ENCODE data around the gene STUM.
"Not testable (repeated sequence)": the region's sequence is repeated elsewhere in the genome, so short reads cannot be mapped to it uniquely, and the experiment has no call there.

Gene STUM

DNA sequence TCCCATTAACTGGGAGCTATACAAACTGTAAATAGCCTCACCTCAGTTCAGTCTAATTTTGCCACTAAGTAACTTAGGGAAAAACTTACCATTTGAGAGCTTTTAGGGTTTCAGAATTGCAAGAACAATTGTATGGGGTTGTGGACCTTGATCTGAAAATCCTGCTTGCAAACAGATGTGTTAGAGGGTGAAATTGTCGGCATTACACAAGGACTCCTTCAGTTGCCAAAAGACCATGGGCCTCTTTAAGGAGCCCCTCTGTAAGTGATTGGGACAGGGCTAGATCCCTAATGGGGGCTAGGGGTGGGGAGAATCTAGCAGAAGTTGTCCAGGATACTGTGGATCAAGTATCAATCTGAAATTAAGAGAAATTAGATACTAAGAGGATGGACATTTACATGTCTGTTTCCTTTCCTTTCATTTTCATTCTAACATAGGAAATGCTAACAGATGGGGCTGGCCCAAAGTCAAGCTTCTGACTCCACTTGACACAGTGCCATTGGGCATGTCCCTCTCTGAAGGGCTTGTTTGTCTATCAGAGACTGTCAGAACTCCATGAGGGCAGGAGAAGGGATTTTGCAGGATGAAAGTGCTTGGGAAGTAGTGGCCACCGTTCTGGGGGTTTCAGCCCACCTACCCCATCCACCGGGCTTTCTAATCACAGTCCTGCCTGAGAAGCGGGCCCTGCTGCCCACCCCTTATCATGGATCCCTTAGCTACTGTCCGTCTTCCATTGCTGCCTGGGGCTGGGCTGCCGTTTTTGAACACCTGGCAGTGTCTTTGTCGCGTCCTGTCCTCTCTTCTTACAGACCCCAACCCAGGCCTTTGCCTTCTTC is 54.7 kb downstream of the STUM start:
- in situ Hi-C loops (cut with MboI; ENCODE audit: low sequenced_read_pairs): no loop called here

DNA sequence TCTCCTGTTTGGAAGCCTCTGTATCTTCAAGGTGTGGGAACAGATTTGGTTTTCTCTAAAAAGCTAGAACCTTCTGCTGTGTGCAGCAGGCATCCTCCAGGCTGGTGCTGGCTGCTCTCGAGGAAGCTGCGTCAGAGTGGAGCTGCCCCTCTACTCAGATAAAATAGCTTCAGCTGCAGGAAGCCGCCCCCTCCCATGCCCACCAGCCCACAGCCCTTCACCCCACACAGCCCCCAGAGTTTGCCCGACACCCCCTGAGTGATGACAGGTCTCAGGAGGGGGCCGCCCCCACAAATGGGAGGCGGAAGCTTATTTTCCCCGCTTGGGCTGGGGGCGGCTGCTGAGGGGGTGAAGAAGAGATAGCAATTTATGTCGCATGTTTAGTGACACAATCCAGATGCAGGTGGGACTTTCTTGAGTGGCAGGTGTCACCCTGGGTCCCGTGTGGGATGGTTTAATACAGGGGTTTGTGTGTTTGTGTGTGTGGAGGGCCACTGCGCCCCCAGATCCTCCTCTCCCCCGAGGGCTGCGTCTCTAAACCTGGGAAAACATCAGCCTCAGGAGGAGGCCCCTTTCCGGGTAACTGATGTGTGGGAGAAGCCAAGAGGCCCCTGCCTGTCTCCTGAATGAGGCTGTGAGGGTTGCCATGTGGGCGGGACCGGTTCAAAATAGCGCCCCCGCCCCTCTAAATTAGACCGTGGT is 55.4 kb downstream of the STUM start:
- in situ Hi-C loops (cut with MboI; ENCODE audit: low sequenced_read_pairs): no loop called here

DNA sequence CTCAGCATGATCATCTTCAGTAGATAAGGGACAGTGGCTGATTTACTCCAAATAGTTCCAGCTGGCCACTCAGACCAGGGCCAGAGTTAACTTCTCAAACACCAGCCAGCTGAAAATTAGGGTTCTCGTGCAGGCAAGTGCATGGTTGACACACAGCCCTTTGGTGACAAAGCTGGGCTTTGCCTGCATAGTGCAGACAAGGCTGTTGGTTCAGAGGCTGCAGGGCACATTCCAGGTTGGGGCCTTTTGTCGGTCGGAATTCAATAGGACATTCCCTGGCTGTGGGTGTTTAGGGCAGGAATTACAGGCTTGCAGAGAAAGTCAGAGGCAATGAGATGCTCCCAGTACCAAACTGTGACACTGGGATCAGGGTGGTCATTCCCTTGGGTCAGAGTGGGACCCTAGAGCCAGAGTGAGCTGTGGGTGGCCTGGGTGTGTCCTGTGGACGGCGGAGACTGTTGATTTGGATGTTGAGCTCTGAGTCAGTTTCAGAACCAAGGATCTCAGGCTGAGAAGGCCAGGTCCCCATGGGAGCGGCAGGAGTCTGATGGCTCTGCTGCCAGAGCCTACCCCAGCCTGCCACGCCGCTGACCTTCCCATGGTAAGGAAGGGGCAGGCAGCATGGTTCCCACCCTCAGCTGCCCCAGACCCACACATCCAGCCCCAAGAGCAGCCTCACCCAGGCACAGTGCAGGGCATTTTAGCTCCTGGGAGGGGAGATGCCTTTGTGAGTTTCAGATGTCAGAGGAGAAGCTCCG is 56.2 kb downstream of the STUM start:
- in situ Hi-C loops (cut with MboI; ENCODE audit: low sequenced_read_pairs): no loop called here

DNA sequence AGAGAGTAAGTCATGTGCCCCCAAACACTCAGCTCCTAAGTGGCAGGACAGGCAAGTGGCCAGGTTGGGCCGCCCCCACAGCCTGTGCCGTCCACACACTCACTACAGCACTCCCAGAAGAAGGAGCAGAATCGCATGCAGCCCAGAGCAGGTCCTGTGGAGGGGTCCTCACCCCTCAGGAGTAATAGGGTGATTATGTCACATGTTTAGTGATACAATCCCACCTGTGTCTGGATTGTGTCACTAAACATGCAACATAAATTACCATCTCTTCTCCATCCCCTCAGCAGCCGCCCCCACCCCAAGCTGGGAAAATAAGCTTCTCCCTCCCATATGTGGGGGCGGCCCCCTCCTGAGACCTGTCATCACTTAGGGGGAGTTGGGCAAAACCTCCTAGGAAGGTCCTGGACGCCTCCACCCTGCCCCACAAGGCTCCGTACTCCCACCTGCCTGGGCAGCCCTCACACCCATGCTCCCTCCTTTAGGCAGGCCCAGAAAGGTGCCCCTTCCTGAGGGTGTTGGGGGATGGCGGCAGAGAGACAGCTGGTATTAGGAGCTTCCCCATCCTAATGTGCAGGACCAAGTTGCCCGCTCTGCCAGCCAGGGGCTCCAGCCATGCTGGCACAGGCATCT is 56.9 kb downstream of the STUM start:
- in situ Hi-C loops (cut with MboI; ENCODE audit: low sequenced_read_pairs): no loop called here

DNA sequence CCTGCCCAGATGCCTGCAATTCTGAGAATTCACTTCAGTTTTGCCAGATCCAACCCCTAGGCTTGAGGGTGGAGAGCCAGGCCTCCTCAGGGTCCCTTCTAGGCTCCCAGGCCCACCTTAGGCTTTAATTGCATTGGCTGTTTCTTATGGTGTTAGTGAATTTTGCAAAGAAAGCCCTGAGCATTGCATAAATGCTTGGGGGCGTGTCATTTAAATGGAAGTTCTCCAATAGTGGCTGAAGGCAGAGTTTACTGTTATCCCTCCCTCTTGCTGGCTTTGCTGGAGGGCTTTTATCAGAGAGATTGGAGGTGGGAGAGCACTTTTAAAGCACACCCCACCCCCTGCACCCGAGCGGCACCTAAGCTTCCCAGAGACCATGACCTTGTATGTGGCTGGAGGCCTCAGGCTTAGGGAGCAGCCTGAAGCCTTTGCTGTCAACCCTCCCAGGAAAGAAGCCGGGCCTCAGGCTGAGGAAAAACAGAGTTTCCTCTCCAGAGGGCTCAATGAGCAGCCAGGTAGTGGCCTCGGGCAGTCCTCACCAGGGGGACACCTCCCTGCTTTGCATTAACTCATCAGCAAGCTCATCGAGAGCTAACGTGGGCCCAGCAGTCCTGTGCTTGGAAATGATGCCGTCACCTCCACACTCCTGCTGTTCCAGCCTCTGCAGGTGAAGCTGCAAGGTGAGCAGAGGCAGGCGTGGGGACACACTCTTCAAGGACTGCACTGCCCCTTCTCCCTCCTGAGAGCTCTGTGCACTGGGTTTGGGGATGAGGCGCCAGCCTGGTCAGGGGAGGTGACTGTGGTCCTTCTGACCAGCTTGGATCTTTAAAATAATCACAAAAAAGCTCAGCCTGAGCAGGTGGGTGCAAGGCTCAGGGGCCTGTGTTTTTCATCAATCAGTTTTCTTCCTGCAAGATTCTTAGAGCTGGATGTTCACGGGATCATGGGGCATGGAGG is 58.0 kb downstream of the STUM start:
- in situ Hi-C loops (cut with MboI; ENCODE audit: low sequenced_read_pairs): no loop called here

DNA sequence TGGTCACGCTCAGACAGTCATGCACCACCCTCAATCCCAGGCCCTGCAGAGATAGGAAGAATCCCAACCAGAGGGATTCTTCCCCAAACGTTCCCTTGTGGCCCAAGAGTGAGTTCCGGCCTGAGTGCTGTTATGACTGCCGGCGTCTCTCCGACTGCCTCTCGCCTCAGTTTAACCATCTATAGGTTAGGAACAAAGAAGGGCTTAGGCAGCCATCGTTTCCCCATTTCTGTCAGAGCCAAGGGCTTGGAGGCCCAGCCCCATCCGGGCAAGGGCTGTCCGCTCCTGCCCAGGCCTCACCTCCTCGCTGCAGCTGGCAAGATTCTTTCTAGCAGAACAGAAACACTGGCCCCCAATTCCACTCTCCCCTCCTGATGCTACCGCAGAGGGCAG is 58.7 kb downstream of the STUM start:
- in situ Hi-C loops (cut with MboI; ENCODE audit: low sequenced_read_pairs): no loop called here

DNA sequence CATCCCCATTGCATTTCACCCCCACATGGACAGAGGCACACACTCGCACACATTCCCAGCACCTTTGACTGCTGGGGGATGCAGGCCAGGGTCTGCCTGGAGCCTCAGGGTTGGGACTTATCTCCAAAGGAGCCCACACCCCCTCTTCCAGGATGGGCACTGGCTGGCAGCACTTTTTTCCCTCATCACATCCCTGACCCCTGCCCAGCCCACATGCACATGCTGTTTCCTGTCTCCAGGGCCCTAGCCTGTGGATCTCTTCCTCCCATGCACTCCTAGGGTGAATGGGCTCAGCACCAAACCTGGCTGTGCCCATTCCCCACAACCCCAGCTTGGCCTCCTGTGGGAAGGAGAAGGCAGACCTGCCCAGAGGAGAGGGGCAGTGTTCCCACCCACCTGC is 59.3 kb downstream of the STUM start:
- in situ Hi-C loops (cut with MboI; ENCODE audit: low sequenced_read_pairs): no loop called here

DNA sequence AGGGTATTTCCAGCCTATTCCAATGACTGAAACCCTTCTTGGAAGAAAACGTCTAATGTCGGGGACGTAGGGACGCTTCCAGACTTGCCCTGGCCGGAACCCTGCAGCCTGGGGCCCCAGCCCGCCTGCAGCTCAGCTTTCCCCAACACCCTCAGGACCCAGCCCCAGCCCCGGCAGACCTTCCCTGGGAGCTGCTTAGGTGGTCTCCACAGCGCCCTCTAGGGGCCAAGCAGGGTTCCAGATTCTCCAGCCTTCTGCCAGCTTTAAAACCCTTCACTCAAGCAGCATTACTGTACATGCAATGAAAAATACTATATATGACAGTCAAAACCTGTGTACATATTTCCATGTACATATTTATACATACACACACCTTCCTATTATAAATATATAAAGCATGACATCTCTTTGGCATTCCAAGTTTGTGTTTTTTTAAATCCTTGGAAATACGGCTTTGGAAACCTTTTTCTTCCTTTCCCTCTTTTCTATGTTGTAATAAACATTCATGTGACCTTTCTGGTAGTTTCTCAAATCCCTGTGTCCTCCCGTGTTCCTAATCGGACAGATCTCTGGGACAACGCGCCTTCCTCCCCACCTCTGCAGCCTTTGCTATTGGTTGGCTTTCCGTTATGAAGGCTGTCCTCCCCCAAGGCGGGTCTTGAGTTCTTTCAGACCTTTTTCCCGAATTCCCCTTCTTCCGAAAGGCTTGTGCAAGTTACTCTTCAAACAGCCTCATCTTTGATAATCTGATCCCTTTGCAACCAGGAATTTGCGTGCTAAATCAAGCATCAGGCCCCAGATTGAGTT is 60.3 kb downstream of the STUM start:
- in situ Hi-C loops (cut with MboI; ENCODE audit: low sequenced_read_pairs): no loop called here

DNA sequence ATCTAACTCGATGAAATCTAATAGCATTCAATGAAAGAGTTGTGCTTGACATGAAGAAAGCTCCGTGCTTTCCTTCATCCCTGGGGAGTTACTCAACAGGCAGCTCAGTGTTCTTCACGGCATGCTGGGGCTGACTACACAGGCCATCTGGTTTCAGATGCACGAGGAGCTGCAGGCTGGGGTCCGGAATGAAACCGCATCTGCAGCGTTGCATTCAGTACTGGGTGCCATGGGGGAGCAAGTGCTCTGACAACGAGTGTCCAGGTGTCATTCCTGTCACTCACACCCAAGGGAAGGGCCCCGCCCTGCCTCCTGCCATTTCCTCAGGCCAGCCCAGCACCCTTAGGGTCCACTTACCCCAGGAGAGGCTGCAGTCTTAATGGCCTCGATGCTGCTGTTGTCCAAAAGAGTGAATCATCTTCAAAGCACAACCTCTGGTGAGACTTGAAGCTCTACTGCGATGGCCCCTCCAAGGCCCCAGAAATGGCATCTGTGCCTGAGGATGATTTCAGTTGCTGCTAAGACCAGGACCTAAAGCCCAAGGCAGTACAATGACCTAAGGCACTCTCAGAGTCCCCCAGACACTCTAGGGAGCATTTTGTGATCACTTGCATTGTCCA is 61.4 kb downstream of the STUM start:
- in situ Hi-C loops (cut with MboI; ENCODE audit: low sequenced_read_pairs): no loop called here

DNA sequence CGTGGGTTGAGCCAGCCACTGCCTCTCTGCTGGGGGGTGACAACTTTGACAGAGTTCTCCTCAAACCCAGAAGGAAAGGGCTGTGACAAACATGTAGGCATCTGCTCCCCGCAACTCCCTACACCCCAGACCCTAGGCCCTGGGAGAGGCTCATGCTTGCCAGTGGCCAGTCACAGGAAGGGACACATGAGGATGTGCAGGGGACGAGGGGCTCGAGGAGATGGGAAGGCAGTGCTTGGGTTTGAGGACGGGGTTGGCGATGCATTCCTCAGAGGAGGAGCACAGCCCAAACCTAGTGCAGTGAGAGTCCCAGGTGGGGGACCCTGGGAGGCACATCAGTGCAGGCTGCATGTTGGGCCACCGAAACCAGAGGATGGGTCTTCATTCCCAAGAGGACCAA is 62.1 kb downstream of the STUM start:
- in situ Hi-C loops (cut with MboI; ENCODE audit: low sequenced_read_pairs): no loop called here

DNA sequence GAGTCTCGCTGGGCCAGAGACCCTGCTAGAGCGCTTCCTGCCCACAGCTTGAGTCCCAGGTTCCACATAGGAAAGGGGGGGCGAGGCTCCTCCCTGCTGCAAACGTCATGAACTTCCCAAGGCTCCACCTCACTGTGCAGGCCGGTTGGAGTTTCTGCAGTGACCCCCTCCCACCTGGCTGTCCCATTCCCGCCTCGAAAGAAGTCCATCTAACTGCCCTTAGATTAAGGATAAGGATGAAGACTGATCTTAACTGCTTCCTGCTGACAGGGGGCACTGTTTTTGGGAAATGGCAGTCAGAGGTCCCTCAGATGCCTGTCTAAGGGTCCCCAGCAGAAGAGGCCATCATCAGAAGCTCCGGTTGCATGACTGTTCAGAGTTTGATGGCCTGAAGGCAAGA is 62.7 kb downstream of the STUM start:
- in situ Hi-C loops (cut with MboI; ENCODE audit: low sequenced_read_pairs): no loop called here

DNA sequence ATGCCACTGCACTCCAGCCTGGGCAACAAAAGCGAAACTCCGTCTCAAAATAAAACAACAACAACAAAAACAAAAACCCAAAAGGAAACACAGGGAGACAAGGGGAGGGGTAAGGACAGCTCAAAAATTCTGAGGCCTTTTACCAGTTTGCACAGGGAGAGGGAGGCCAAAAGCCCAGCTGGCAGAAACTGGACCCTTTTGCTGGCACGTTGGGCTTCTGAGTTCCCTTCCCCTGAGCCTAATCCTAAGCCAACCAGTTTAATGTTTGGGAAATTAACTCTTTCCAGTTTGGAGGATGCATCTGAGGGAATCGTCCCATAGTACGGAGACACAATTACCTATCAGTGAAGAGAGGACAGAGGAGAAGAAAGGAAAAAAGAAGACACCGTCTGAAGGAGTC is 63.4 kb downstream of the STUM start:
- in situ Hi-C loops (cut with MboI; ENCODE audit: low sequenced_read_pairs): not testable (repeated sequence)

DNA sequence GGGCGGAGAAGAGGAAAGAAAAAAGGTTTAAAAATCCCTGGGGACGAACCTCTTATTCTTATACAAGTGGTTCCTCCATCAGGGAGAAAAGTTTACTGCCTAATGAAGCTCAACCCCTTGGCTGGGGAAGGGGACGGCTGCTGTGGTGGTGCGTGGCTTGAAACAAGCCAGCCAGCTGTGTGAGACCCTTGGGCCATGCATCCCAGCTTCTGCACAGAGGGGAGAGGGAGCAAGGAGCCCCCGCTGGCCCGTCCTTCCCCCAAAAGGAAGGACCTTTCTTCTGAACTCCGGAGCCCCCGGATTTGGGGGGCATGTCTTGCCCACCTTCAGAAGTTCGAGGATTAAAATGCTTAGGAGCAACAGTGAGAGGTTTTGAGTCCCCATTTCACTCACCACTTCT is 67.3 kb downstream of the STUM start:
- in situ Hi-C loops (cut with MboI; ENCODE audit: low sequenced_read_pairs): no loop called here

DNA sequence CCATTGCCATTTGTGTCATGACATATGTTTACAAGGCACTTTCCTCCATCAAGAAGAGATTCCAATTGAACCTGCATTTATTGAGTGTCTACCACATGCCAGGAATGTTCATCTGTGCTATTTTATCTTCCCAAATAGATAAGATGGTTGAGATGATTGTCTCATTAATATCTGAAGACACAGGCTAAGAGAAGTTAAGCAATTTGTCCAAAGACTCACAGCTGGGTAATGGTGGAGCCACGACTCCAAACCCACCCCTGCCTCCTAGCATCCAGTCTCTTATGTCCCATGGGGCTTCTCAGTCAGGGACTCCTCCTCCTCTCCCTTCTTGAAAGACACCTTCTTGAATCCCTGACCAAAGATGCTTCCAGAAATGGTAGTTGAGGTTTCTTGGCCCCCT is 68.1 kb downstream of the STUM start:
- in situ Hi-C loops (cut with MboI; ENCODE audit: low sequenced_read_pairs): no loop called here

DNA sequence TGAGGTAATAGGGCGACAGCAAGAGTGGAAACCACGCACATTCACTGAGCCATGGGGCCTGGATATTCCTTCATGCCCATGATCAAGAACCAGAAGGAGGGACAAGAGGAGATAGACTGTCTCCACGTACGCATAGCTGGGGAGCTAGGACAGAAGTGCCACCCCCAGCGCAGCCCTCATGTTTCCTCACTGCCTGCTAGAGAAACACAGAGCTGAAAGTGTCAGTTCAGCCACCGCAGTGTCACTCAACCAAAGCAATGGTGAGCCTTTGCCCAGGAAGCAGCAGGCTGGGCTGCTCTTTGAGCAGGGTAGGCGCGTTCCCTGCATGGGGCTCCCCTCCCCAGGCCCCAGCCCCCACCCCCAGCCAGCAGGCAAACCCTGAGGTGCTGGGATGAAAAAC is 68.5 kb downstream of the STUM start:
- in situ Hi-C loops (cut with MboI; ENCODE audit: low sequenced_read_pairs): no loop called here

DNA sequence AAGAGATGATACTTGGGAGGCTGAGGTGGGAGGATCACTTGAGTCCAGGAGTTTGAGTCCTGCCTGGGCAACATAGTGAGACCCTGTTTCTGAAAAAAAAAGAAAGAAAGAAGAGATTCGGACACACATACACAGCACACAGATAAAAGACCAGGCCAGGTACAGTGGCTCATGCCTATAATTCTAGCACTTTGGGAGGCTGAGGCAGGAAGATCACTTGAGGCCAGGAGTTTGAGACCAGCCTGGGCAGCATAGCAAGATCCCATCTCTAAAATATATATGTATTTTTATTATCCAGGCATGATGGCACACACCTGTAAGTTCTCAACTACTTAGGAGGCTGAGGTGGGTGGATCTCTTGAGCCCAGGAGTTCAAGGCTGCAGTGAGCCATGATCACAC is 69.2 kb downstream of the STUM start:
- in situ Hi-C loops (cut with MboI; ENCODE audit: low sequenced_read_pairs): not testable (repeated sequence)

DNA sequence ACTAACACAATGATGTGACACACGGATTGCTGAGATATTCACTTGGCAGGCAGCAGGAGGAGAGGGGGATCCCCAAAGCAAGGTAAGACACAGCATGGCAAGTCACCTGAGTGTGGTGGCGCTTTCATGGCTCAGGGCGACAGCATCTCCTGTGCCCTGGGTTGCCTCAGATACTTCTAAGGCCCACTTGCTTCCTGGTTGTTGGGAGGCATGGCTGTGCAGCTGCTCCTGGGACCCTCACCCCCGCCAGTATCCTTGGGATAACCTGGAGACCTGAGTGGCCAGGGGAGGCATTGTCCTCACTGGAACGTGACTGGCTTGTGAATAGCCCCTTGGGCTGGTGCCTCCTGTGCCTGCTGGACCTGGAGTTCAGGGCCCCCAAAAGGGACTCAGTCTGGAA is 69.8 kb downstream of the STUM start:
- in situ Hi-C loops (cut with MboI; ENCODE audit: low sequenced_read_pairs): no loop called here

DNA sequence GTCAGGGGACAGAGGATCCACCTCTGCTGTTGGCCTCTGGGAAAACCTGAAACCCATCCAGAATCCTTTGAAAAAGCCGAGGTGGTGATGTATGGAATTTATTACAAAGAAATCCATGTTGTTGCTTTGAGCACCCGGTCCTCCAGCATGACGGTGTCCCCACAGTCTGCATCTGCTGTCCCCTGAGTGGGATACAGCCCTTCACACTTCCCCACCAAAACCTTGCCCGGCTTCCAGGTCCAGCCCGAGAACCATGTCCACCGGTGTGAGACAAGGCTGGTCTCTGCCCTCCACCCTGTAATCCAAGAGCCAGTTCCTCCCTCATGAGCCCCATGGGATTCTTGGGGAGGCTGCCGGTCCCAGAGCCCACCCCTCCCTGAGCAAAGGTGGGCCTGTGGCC is 70.5 kb downstream of the STUM start:
- in situ Hi-C loops (cut with MboI; ENCODE audit: low sequenced_read_pairs): no loop called here

DNA sequence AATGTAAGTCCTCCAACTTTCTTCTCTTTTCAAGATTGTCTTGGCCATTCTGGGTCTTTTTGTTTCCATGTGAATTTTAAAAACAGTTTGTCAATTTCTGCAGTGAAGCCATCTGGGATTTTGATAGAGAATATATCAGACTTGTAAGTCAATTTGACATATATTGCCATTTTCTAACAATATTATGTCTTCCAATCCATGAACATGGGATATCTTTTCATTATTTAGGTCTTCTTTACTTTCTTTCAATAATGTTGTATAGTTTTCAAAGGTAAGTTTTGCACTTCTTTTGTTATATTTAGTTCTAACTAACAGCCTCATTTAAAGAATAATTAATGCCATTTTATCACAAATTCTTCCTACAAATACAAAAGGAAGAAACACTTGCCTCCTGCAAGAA is 73.4 kb downstream of the STUM start:
- in situ Hi-C loops (cut with MboI; ENCODE audit: low sequenced_read_pairs): no loop called here

Measured in HL-60/S4 treated with phorbol 12-myristate 13-acetate at 8.2 ng/mL for 4 days and 3 days (cell line).